HG02981 (cell line): ENCODE results near the gene INTS1.

ENCODE experiments used
- ATAC-seq: cut with Tn5 transposase; IDR thresholded peaks from one replicate; pipeline ENCODE4 v1.9.1; 2021; ENCODE audit warnings: mild to moderate bottlenecking, moderate library complexity; ENCODE audit not compliant: unreplicated experiment

INTS1 gene

DNA sequence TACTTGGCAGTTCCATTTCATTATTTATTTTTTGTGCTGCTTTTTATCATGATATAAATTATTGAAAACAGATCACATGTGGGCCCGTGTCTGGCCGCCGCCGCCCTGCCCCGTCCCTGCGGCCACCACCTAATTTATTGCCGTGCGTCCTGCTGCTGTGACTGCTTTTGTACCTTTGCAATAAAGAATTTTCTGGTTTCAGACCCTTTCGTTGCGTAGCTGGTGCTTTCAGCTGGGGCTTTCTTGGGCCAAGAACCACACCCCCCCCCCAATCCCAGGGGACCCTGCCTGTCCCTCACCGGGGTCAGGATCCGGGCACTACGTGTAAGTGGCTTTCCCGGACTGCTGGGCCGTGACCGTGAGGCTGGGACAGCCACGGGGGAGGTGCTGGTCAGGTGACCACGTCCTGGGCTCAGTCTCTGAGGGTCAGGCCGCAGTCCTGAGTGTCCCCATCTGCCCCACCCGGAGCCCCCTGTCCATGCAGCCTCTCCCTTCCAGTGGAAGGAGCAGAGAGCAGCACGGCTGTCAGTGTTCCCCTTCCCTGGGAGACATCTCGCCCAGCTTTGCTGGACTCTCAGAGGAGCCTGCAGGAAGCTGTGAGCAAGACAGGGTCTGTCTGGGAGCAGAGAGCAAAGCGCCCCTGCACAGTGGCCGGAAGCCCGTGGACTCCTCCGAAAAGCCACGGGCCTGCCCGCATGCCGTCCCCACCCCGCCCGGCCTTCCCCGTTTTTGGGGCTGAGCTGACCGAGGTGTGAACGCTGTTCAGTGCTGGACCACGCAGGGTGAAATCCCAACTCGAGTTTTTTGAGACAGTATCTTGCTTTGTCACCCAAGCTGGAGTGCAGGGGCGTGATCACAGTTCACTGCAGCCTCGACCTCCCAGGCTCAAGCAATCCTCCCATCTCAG, 38.9 kb upstream of the INTS1 start:
- ATAC-seq = no peak

GRCh38 chr7:1542329-1542728, 38.1 kb upstream of the INTS1 start:
- ATAC-seq = no peak

DNA sequence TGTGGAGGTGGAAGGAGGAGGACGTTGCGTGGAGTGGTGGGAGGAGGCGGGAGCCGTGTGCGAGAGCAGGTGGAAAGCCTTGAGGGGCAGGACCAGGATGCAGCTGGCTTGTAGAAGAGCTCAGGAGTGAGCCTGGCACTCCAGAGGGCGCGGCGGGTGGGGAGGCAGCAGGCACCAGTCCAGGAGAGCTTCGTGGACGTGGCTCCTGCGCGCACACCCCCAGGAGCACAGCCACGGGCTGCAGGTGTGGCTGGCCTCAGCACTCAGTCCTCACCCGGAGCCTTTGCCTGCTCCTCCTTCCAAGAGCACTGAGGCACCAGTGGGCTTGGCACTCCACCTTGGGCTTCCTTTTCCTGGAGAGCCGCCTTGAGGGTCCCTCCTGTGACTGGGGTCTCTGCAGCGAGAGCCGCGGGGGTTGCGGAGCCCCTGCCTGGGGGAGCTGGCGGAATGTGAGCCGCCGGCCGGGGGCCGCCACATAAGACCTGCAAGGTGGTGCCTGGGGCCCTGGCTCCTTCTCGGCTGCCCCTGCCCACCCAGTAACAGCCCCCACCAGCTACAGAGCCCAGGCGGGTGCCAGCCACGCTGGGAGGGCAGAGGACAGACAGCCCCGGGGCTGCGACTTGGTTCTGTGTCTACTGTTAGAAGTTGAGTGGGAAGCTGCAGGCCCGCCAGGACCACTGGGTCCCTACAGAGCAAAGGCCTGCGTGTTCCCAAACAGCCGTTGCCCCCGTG, 37.4 kb upstream of the INTS1 start:
- ATAC-seq = no peak

DNA sequence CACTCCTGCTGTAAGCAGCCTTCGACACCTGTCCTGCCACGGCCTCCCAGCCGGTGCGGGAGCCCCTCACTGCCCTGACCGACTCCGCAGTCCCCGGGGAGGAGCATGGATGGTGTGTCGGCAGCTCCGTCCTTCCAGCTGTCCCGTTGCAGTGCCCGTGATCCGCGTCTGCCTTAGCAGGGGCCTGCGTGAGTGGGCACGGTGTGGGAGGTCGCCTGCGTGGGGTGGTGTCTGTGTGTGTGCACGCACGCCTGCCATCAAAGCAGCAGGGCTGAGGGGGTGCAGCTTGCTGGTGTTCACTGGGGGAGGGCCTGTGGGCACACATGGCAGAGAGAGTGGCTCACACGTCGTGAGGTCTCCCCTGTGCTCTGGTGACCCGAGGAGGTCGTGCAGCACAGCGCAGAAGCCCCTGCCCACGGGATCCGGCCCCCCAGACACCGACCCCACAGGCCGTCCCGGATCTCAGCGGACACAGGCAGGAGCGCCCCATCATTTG, 36.6 kb upstream of the INTS1 start:
- no peak for ATAC-seq

GRCh38 chr7:1539882-1540775, 35.9 kb upstream of the INTS1 start:
- ATAC-seq = no peak

DNA sequence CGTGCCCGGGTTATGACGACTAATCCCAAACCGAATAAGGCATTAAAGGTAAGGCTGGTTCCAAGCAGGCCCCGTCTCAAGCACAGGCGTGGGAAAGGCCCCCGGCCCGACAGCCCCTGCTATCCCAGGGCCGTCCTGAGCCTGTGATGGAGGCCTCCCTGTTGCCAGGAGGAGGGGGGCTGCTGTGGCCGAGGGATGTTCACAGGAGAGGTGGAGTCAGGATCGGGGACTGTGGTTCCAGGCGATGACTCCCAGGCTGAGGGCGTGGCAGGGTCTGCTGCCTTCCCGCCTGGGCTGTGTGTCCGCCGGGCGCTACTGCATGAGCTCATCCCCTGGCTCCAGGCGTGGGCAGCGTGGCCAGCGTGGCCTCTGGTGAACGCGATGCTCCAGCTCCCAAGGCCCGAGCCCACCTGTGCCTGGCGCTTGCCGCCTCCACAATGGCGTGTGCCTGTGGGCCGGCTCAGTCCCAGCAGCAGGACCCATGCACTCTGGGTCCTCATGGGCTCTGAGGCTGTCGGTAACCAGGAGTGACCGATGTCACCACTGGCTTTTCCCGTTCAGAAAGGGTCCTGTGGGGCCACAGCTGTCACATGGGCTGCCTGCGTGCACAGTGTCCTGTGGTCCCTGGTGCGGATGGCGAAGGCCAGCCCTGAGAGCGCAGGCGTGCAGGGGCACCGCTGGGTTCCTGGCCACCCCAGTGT, 35.1 kb upstream of the INTS1 start:
- no peak for ATAC-seq

DNA sequence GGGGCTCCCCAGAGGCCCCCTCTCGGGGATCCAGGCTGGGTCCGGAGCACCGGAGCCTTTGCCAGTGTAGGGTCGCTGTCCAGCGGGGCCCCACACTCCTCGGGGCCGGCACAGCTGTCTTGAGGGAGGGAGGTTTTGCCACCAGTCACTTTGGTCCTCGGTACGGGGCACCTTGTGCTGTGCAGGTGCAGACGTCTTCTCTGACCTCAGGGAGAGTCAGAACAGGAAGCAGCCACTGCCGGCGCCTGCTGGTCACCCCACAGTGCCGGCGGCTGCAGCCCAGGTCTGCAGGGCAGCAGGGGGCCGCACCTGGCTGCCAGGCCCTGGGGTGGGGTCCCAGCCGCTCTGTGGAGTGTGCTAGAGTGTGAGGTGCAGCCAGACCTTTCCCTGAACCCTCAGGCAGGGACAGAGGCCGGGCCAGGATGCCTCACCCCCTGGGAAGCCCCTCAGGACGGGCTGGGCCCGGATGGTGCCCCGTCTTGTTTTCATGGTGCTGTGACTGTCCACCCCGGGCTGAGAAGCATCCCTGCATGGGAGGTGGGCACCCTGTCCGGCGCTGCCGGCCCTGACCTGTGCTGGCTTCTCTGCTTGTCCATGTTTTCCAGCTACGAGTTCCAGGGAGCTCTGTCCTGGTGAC, 34.5 kb upstream of the INTS1 start:
- no peak for ATAC-seq

DNA sequence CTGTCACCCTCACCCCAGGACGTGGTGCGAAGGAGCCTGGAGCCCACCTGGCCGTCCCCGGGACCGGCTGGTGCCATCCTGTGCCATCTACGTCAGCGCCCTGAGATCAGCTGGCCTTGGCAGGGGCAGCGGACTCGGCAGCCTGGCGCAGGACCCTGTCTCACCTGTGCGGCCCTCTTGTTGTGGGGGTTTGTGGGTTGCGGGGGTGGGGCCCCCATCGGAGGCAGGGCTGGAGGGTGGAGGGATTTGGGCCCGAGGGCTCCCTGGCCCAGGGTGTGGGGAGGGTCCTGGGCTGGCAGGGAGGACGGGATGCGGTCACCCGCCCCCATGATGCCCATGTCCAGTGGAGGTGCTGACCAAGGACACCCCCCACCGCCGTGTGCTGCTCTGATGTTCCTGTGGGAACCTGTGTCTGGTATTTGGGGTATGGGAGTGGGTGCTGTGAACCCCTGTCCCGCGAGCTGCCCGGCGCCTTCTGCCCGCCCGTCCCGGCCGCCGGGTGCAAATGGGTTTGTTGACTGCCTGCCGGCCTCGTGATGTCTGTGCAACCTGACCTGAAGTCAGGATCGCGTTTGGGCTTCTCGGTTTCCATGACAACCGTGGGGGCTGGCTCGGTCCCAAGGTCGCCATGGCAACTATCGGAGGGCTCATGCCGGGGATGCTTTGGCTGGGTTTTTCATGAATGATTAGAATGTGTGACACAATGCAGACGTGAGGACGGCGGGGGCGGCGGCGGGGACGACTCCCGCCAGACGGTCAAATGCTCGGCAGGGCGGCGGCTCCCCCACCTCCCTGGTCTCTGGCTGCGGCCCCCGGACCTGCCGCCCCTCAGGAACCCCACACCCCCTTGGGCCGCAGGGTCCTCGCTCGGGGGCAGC, 33.6 kb upstream of the INTS1 start:
- ATAC-seq = no peak

DNA sequence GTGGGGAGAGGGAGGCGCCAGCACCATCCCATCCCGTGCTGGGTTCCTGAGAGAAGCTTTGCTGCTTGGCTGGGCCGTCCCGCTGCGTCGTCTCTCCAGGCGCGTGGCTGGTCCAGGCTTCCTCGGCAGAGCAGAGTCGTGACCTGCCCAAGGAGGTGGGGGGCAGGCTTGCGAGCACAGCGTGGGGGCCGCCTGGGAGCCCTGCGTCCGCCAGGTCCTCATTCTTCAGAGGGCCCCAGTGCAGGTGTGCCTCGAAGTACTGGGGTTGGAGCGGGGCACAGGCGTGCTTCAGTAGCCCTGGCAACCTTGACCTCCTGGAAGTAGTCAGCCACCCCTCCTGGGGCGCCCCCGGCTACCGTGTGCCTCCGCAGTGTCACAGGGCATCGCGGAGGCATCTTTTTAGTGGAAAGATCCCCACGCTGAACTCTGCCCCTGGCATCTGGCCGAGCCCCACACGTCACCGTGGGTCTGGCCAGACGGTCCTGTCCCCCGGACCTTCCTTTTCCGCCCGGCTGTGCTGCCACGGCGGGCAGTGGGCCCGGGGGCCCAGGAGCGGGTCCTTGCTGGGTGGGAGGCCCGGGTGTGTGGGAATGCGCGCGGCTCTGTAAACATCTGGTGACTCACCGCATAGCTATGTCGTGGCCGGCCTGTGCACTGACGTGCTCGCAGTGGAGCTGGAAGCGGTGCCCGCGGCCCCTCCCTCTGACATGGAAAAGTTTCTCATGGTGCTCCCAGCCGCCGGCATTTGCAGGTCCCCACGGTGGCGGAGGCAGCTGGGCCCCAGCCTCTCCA, 32.8 kb upstream of the INTS1 start:
- no peak for ATAC-seq

DNA sequence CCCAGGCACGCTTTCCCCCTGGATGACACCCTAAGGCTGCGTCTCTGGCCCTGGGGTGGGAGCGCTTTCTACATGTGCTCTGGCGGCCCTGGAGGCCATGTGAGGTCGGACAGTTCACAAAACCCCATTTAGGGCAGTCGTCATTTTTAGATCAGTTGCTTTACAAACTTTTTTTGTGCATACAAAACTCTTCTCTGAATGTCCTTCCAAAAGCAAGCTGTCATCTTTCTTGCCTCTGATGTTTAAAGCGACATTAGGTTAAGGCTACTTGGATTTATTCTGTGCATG, 32.2 kb upstream of the INTS1 start:
- no peak for ATAC-seq

GRCh38 chr7:1535701-1536454, 31.7 kb upstream of the INTS1 start:
- ATAC-seq = no peak

GRCh38 chr7:1535100-1535458, 30.9 kb upstream of the INTS1 start:
- no peak for ATAC-seq

- no peak for ATAC-seq
These were observed 30.3 kb upstream of the INTS1 start for GRCh38 chr7:1534330-1535099.

DNA sequence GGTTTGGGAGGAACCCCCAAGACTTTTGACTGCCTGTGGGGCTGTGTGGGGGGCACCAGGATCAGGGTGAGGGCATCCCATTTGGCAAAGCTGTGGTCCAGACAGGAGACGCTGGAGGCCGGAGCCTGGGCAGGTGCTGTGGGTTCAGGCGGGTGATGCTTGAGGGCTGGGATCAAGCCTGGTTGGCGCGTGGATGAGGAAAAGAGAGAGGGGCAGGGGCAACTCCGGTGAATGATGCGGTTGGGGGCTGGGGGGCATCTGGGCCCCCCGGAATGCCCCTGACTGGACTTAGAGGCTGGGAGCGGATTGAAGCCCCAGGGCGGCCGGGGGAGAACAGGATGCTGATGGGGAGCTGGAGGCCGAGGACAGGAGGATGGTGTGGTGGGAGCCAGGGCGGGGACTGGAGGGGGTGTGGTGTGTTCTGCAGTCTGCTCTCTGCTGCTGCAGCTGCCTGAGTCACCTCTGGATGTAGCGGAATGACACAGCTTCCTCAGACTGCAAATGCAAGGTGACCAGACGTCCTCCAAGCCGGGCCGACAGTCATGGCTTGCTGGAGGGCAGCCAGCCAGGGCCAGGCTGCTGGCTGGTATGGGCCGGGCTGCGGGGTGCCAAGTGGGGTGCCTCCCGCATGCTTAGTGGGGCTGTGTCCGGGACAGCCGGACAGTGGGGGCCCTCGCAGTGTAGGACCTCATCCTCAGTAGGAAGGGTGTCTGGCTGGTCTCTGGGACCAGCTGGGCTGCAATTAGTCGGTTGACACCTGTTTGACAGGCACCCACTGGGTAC, 29.5 kb upstream of the INTS1 start:
- no peak for ATAC-seq

- no peak for ATAC-seq
These were observed 29.0 kb upstream of the INTS1 start for GRCh38 chr7:1533255-1533546.

- no peak for ATAC-seq
These were observed 28.5 kb upstream of the INTS1 start for GRCh38 chr7:1532456-1533254.
